ENCODE measurements around the gene AUTS2.

- TF ChIP-seq ESRRA (CRISPR knock-in tag; IDR thresholded peaks at IDR 0.05; ENCODE audit: borderline replicate concordance) (no peak), NFE2L1 (CRISPR knock-in tag; IDR thresholded peaks at IDR 0.05) (no peak), JUN (CRISPR knock-in tag; IDR thresholded peaks at IDR 0.05) (no peak)
Observed at GRCh38 chr7:70600993-70601392, 1002.7 kb downstream of the AUTS2 start.
